AG08396 (cell line): ENCODE results near the gene SRD5A1.
"Not testable (repeated sequence)": the region's sequence is repeated elsewhere in the genome, so short reads cannot be mapped to it uniquely, and the experiment has no call there.

Experiments used
- DNase-seq: peaks from one replicate; pipeline ENCODE4 v3.0.0; 2012; ENCODE audit warnings: low spot score, mixed read lengths

Gene SRD5A1

GRCh38 chr5:6645571-6646362 lies 12.5 kb downstream of the SRD5A1 start:
- not testable (repeated sequence) for DNase-seq

- DNase-seq, result no peak
These were observed 15.9 kb downstream of the SRD5A1 start for GRCh38 chr5:6649186-6649585.

- no peak for DNase-seq
These were observed 16.4 kb downstream of the SRD5A1 start for GRCh38 chr5:6649681-6650080.

DNA sequence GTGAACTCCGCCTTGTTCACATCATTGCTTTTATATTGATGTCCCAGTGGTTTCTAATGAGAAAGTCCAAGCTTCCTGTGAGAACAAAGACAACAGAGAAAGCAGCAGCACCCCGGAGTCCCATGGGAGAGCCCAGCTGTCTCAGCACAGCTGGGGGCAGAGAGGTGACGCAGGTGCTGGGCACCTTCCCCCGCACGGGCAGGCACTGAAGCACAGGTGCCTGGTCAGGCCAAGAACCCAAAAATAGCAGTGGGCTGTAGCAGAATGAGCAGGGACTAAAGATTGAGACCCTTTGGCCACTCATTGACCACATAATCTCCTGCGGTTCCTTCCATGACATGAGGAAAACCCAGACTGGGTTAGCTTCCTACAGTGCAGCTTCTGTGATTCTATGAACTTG lies 18.8 kb downstream of the SRD5A1 start:
- DNase-seq, result no peak

- DNase-seq, result no peak
These were observed 22.2 kb downstream of the SRD5A1 start for GRCh38 chr5:6655432-6655831.

GRCh38 chr5:6656680-6657079 lies 23.4 kb downstream of the SRD5A1 start:
- DNase-seq, result no peak

GRCh38 chr5:6659941-6660684 lies 26.9 kb downstream of the SRD5A1 start:
- no peak for DNase-seq

DNA sequence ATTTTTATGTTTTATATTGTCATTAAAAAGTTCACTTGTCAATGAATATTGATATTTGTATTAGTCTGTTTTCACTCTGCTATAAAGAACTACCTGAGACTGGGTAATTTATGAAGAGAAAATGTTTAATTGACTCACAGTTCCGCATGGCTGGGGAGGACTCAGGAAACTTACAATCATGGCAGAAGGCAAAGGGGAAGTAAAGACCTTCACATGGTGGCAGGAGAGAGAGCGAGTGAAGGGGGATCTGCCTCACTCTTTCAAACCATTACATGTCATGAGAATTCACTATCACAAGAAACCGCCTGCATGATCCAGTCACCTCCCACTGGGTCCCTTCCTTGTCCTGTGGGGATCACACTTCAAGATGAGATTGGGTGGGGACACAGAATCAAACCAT lies 27.4 kb downstream of the SRD5A1 start:
- DNase-seq, result no peak

DNA sequence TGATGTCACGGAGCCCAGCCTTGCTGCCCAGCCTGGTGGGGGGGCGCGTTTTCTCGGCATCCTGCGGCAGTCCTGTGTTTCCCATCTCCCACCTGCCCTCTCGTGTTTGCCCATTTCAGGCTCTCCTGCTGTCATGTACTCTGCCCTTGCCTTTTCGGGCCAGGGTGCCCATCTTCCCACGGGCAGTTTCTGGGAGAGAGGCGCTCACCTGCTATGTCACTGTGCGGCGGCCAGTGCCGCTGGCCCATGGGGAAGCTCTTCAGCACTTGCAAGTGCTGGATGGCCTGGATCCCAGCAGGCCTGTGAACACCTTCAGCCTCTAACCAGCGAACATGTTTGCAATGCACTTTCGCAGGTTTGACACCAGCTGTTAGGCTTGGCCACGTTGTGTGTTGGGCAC lies 33.5 kb downstream of the SRD5A1 start:
- DNase-seq, result no peak

DNA sequence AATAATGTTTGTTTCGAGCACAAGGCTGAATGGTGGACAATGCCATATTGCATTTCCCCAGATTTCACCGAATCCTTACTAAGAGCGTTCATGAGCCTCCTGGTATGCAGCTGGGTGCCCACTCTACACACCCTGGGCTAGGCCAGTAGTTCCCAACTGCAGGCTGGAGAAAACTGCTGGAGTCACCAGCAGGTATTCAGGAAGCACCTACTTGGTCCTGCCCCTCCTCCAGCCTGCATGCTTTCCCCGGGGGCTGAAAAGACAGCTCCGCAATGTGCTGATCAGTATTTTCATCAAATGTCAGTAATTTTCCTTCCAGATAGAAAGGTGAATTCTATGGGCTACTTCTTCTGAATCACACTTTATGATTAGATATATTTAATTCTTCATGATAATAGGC lies 34.4 kb downstream of the SRD5A1 start:
- DNase-seq, result no peak

DNA sequence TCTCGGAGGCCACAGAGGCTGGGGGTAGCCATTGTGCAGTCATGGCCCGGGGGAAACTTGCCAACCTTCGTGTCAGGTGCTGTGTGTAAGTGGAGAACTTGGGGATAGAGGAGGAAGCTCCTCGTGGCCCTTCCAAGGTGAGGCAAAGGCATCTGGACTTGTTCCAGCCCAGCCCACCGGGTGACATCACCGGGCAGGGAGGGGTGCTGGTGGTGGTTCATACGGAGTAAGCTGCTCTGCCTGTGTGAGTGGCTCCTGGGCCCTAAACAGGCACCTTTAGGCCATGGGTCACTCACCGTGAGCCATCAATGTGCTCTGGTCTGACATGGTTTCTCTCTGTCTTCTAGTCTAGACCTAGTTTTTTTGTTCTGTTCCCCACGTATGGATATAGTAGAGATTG lies 35.5 kb downstream of the SRD5A1 start:
- not testable (repeated sequence) for DNase-seq

DNA sequence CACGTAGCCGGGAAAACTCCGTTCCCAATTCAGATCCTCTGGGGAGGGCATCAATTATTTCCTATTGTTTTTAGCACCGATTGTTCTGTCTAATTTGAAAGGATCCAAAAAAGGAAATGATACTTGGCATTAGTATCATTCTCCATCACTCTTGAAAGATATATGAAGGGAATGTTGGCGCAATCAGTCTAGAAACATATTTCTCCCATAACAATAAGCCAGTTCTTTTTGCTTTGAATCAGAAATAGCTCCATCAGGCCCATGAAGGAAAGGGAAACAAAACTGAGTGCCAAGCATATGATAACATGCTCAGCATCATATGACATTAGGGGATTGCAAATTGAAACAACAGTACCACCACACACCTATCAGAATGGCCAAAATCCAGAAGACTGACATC lies 39.8 kb downstream of the SRD5A1 start:
- no peak for DNase-seq

DNA sequence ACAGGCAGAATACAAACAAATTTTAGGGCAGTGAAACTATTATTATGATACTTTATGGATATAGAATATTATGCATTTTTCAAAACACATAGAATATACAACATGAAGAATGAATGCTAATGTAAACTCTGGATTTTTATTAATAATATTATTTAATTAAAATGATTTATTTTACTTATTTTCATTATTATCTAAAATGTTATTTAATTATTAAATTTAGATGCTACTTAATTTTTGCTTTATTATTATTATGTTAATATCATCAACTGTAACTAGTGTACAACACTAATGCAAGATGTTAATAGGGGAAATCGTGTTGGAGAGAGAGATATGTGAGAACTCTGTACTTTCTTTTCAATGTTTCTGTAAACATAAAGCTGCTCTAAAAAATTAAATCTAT lies 40.7 kb downstream of the SRD5A1 start:
- no peak for DNase-seq

DNA sequence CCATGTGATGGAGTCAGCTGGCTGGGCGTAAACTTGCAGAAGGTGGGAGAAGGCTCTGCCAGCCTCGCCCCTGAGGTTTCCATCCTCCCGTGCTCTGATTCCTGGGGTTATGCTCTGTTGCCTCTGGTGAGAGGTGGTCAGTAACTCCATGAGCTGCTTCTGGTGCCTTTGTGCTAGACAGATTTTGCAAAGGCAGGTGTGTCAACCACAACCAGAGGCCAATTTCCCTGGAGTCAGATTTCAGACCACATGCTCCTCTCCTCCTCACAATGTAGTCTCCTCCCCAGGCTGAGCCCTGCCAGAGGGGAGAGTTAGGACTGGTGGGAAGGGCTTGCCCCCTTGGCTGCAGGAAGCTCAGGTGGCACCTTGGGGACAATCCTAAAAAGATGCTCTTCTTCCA lies 41.2 kb downstream of the SRD5A1 start:
- no peak for DNase-seq

- no peak for DNase-seq
These were observed 41.6 kb downstream of the SRD5A1 start for GRCh38 chr5:6674886-6675285.

DNA sequence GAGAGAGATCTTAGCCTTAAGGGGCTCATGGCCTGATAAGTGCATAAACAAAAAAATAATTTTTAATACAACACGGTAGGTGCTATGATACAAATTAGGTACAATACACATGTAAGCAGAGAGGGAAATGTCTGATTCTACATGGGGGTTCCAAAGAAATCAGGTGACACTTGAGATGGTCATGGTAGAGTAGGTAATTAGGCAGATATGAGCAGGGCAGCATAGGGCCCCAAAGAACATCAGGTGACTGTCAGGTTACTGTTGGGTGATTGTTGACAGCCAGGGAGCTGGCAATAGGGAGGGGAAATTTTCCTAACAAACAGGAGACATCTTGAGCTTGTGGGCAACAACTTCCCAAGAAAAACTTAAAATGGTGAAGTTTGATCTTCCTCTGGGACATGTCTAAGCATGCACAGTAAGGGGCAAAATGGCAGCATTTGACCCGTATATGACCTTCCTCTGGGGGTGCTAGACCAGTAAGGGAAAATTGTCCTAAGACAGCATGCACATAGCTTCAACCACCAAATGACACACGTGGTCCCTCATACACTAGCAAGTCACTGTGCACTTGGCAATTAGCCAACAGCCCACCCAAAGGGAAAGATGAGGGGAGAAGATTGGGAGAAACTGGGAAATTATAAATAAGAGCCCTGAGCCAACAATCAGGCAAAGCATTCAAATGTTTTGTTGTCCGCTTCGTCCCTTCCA lies 42.7 kb downstream of the SRD5A1 start:
- DNase-seq, result no peak

- DNase-seq, result no peak
These were observed 43.5 kb downstream of the SRD5A1 start for GRCh38 chr5:6676702-6677101.

GRCh38 chr5:6678385-6678784 lies 45.1 kb downstream of the SRD5A1 start:
- no peak for DNase-seq

- DNase-seq, result no peak
These were observed 47.7 kb downstream of the SRD5A1 start for GRCh38 chr5:6680922-6681321.

GRCh38 chr5:6681682-6682081 lies 48.4 kb downstream of the SRD5A1 start:
- DNase-seq, result no peak

- DNase-seq, result no peak
These were observed 49.0 kb downstream of the SRD5A1 start for GRCh38 chr5:6682239-6682638.

- no peak for DNase-seq
These were observed 50.0 kb downstream of the SRD5A1 start for GRCh38 chr5:6683241-6683640.

DNA sequence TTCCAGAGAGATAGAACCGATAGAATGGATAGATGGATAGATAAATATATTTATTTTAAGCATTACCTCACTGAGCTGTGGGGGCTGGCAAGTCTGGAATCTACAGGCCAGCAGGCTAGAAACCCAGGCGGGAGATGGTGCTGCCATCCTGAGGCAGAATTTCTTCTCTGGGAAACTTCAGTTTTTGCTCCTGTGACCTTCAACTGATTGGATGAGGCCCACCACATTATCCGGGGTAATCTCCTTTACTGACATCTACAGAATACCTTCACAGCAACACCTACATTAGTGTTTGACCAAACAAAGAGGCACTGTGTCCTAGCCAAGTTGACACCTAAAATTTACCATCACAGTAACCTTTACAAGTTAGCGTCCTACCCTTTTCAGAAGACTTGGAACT lies 50.8 kb downstream of the SRD5A1 start:
- DNase-seq, result no peak
